ENCODE results near the gene THOC5.

DNA sequence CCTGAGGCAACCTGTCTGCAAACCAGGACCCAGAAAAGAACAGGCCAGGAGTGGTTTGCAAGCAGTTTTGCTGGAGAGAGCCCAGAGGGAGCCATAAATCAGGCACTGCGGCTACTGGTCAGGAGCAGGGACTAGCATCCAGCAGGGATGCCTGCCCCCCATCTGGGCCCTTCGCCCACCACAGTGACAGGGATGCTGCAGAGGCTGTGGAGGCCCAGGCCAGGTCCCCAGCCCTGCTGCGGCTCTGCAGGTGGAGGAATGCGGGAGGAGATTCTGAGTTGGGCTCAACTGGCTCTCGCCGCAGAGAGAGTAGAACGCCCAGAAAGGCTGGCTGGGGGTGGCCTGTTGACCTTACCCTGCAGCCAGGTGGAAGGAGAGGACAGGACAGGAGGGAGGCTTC is 89.9 kb downstream of the THOC5 start:
- TF ChIP-seq, protein P1, sequence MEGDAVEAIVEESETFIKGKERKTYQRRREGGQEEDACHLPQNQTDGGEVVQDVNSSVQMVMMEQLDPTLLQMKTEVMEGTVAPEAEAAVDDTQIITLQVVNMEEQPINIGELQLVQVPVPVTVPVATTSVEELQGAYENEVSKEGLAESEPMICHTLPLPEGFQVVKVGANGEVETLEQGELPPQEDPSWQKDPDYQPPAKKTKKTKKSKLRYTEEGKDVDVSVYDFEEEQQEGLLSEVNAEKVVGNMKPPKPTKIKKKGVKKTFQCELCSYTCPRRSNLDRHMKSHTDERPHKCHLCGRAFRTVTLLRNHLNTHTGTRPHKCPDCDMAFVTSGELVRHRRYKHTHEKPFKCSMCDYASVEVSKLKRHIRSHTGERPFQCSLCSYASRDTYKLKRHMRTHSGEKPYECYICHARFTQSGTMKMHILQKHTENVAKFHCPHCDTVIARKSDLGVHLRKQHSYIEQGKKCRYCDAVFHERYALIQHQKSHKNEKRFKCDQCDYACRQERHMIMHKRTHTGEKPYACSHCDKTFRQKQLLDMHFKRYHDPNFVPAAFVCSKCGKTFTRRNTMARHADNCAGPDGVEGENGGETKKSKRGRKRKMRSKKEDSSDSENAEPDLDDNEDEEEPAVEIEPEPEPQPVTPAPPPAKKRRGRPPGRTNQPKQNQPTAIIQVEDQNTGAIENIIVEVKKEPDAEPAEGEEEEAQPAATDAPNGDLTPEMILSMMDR (IDR thresholded peaks at IDR 0.05): no peak
- TF ChIP-seq POLR2A (IDR thresholded peaks at IDR 0.05): no peak

Measured in adrenal gland (tissue), 5 donors.